ENCODE data around the gene FBXO24. TPM values are rescaled to one million over a fixed set of nuclear protein-coding genes. Genes with fewer than 3 reads are reported as not detected.
A peak's percentile ranks its signal among the peaks of the same experiment; 100 is the strongest.
"Not testable (repeated sequence)": the region's sequence is repeated elsewhere in the genome, so short reads cannot be mapped to it uniquely, and the experiment has no call there.

FBXO24 gene
- total and polyA plus RNA-seq, 7 donors, result 0.27 to 2.8 (median 0.83) TPM; not detected in 1

DNA sequence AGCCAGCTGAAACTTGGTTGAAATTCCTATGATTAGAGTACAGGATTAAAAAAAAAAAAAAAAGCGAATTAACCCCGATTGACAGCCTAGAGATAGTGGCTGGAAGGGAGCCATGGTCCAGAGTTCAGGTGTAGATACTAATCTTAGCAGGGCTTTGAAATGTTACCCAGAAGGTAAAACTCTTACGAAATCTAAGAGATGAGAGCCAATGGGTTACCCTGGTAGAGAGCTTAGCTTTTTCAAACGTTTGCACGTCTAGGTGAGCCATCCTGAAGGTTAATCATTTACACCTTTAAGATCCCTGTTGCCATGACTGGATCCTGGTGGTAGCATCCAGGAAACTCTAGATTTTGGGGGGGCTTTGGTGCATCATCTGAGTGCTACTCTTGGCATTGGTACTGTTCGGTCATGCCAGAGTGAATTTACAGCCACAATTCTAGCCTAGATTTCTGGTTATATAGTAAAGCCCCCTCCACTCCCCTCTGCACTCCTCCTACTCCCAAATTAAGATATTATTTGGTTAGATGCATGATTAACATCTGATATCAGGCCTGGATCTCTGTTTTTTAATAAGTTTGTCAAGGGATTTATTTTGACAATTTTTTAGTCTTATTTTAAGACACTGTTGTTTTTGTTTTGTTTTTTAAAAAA lies 45.9 kb upstream of the FBXO24 start:
- intact Hi-C loops (cut with DNase I), result loop anchor here (2.0 kb wide), 1 partner anchor 61 kb away; the partner anchor contains the start of gene TSC22D4
- 10 to 48% methylated on average over 6 of the region's 6 CpGs for WGBS, 2 donors
- peak overlapping the region in 2 of 4 donors; percentile 83 for H3K27ac ChIP-seq

DNA sequence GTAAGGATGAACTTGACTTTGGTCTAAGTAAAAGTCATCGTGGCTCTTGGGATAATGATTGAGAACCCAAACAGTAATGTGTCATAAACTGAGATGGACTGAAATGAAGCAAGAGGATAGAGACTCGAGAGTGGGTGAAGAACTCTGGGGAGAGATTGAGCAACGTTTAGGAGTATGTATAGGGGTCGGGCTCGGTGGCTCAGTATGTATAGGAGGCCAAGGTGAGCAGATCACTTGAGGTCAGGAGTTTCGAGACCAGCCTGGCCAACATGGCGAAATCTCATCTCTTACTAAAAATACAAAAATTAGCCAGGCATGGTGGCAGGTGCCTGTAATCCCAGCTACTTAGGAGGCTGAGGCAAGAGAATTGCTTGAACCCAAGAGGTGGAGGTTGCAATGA lies 44.8 kb upstream of the FBXO24 start:
- H3K9me3 ChIP-seq, H3K36me3 ChIP-seq, H3K27me3 ChIP-seq, H3K4me3 ChIP-seq, H3K27ac ChIP-seq, DNase-seq: not testable (repeated sequence)
- 81 to 89% methylated on average over 7 of the region's 7 CpGs for WGBS, 2 donors
- intact Hi-C loops (cut with DNase I), result loop anchor here (2.0 kb wide), 1 partner anchor 63 kb away; the partner anchor contains the start of gene TSC22D4
- peaks cover 0 to 52% (median 49%) of the 10 kb centered on the region in 4 donors for H3K4me1 ChIP-seq

More for the DNA sequence above, 45.9 kb upstream of the FBXO24 start:
- Histone ChIP-seq H3K36me3 (no peaks in the 10 kb centered on the region), H3K4me1 (peaks cover 0 to 41% (median 38%) of the 10 kb centered on the region in 4 donors), H3K4me3 (peak overlapping the region; percentile 63 to 91 (median 80)), H3K27me3 (no peaks in the 10 kb centered on the region), H3K9me3 (no peaks in the 10 kb centered on the region)
- TF ChIP-seq, protein P1, sequence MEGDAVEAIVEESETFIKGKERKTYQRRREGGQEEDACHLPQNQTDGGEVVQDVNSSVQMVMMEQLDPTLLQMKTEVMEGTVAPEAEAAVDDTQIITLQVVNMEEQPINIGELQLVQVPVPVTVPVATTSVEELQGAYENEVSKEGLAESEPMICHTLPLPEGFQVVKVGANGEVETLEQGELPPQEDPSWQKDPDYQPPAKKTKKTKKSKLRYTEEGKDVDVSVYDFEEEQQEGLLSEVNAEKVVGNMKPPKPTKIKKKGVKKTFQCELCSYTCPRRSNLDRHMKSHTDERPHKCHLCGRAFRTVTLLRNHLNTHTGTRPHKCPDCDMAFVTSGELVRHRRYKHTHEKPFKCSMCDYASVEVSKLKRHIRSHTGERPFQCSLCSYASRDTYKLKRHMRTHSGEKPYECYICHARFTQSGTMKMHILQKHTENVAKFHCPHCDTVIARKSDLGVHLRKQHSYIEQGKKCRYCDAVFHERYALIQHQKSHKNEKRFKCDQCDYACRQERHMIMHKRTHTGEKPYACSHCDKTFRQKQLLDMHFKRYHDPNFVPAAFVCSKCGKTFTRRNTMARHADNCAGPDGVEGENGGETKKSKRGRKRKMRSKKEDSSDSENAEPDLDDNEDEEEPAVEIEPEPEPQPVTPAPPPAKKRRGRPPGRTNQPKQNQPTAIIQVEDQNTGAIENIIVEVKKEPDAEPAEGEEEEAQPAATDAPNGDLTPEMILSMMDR (IDR thresholded peaks at IDR 0.05), result no peak
- TF ChIP-seq POLR2AphosphoS5 (IDR thresholded peaks at IDR 0.05) (no peak), POLR2A (IDR thresholded peaks at IDR 0.05) (no peak), EP300 (IDR thresholded peaks at IDR 0.05) (no peak)
- no peak for DNase-seq

GRCh38 chr7:100543586-100543985 lies 42.5 kb upstream of the FBXO24 start:
- TF ChIP-seq POLR2A (IDR thresholded peaks at IDR 0.05) (no peak), EP300 (IDR thresholded peaks at IDR 0.05) (no peak), POLR2AphosphoS5 (IDR thresholded peaks at IDR 0.05) (no peak)
- TF ChIP-seq, protein P1 (IDR thresholded peaks at IDR 0.05), result no peak
- Histone ChIP-seq H3K4me1 (peaks cover 0 to 68% (median 65%) of the 10 kb centered on the region in 4 donors), H3K4me3 (no peak overlapping the region), H3K27ac (peak overlapping the region in 3 of 4 donors; percentile 87 to 90 (median 88)), H3K9me3 (no peaks in the 10 kb centered on the region), H3K36me3 (no peaks in the 10 kb centered on the region), H3K27me3 (no peaks in the 10 kb centered on the region)
- intact Hi-C loops (cut with DNase I), result no loop called here
- 44 to 47% methylated on average over 1 of the region's 1 CpG for WGBS, 2 donors
- no peak for DNase-seq

DNA sequence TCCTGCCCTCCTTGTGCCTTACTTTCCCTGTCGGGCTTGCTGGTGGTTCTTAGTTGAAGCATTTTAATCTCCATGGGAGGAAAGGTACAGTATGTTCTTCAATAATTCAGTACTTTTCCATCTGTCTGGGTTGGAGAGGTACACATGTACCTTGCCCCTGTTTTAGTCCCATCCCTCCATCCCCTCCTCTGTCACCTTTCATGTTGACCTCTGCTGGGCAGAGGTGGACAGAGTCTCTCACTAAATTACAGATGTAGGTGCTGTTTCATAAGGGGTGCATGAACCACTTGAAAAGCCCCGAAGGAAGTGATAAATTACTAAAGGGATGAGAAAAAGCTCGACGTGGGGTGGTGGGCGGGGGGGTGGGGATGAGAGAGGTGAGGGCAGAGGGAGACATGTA lies 41.7 kb upstream of the FBXO24 start:
- Histone ChIP-seq H3K4me1 (peaks cover 0 to 73% (median 66%) of the 10 kb centered on the region in 4 donors), H3K9me3 (no peaks in the 10 kb centered on the region), H3K27me3 (no peaks in the 10 kb centered on the region), H3K27ac (peak overlapping the region; percentile 87 to 90 (median 88)), H3K4me3 (no peak overlapping the region), H3K36me3 (peaks cover 0 to 7% (median 0%) of the 10 kb centered on the region in 4 donors)
- WGBS, 2 donors, result 36 to 42% methylated on average over 5 of the region's 5 CpGs
- intact Hi-C loops (cut with DNase I), result no loop called here
- TF ChIP-seq POLR2AphosphoS5 (IDR thresholded peaks at IDR 0.05), result no peak
- no peak for TF ChIP-seq POLR2A (IDR thresholded peaks at IDR 0.05)
- TF ChIP-seq, protein P1 (IDR thresholded peaks at IDR 0.05), result no peak
- no peak for TF ChIP-seq EP300 (IDR thresholded peaks at IDR 0.05)
- DNase-seq, result no peak

DNA sequence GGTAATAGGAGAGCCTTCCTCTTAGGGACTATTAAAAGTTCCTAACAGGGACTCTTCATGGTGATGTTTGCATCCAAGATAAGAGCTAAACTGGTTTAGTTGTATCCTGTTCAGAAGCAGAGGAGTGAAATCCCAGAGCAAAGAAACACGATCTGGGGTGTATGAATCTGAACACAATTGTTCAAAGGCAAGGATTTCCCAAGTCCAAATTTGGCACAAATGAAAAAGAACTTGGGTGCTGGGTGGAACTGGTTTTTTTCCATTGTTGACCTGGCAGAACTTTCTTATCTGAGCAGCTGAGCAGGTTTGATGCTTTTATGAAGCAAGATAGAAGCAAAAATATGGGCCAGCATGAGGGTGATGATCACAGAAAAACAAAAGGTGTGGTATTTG lies 41.2 kb upstream of the FBXO24 start:
- no peak overlapping the region for H3K4me3 ChIP-seq
- no peaks in the 10 kb centered on the region for H3K27me3 ChIP-seq
- H3K9me3 ChIP-seq, result no peaks in the 10 kb centered on the region
- peak overlapping the region; percentile 87 to 90 (median 88) for H3K27ac ChIP-seq
- peaks cover 0 to 12% (median 3%) of the 10 kb centered on the region in 4 donors for H3K36me3 ChIP-seq
- intact Hi-C loops (cut with DNase I), result no loop called here
- H3K4me1 ChIP-seq, result peaks cover 0 to 69% (median 61%) of the 10 kb centered on the region in 4 donors
- 10 to 29% methylated on average over 1 of the region's 1 CpG for WGBS, 2 donors
- no peak for DNase-seq
- no peak for TF ChIP-seq POLR2A (IDR thresholded peaks at IDR 0.05)
- TF ChIP-seq POLR2AphosphoS5 (IDR thresholded peaks at IDR 0.05), result peak in 1 of 4 donors; percentile 18
- no peak for TF ChIP-seq EP300 (IDR thresholded peaks at IDR 0.05)
- TF ChIP-seq, protein P1 (IDR thresholded peaks at IDR 0.05), result no peak
